ENCODE measurements around the gene CDCA4.

The CDCA4 gene

DNA sequence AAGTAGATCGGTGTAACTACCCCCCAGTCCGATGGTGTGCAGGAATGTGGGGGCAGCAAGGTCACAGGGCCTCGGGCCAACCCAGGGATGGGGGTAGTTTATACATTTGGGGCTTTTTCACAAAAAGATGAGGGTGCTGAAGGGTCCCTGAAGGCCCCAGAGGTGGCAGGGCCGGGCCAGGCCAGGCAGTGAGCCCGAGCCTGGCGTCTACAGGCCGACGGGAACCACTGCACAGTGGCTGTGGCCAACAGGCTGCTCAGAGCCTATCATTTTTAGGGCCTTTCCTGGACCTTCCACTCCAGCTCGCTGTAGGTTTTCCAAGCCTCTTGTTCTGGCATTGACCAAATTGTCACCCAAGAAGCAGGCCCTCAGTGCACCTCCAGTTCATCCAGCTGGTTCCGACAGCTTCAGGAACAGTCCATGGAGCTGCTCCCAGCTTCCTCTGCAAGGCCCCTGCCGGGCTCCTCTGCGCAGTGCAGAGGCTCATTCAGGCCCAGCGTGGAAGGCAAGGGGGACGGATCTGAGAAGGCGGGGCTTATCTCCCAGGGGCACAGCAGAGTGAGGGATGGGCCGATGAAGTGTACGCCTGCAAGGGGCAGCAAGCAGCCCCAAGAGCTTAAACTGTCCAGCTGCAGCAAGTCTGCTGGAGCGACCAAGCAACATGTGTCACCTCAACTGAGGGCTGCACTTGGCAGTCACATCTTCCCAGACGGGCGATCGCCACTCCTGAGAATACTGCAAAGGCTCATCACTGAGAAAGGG lies 13.9 kb downstream of the CDCA4 start:
- Histone ChIP-seq H3K4me3 (ENCODE audit: low read depth, low read length) (no peak overlapping the region), H3K4me2 (ENCODE audit: low read length) (no peak overlapping the region), H3K79me2 (no peaks in the 10 kb centered on the region), H3K27me3 (ENCODE audit: control insufficient read depth, insufficient read depth, low read length) (no peaks in the 10 kb centered on the region), H3K9me3 (ENCODE audit: control insufficient read depth, low read length) (no peaks in the 10 kb centered on the region), H3K4me1 (no peaks in the 10 kb centered on the region), H3K36me3 (ENCODE audit: control insufficient read depth, insufficient read depth, low read length) (no peaks in the 10 kb centered on the region), H3K9ac (no peak overlapping the region), H3K27ac (no peak overlapping the region), H2AFZ (no peak overlapping the region)
- TF ChIP-seq CTCF (IDR thresholded peaks at IDR 0.05) = no peak

- no peaks in the 10 kb centered on the region for H3K4me1 ChIP-seq
- no peaks in the 10 kb centered on the region for H3K36me3 ChIP-seq (ENCODE audit: control insufficient read depth, insufficient read depth, low read length)
- H3K9me3 ChIP-seq (ENCODE audit: control insufficient read depth, low read length) = no peaks in the 10 kb centered on the region
- no peak overlapping the region for H3K4me2 ChIP-seq (ENCODE audit: low read length)
- no peak overlapping the region for H3K9ac ChIP-seq
- H3K27ac ChIP-seq = no peak overlapping the region
- H2AFZ ChIP-seq = no peak overlapping the region
- no peak overlapping the region for H3K4me3 ChIP-seq (ENCODE audit: low read depth, low read length)
- no peaks in the 10 kb centered on the region for H3K27me3 ChIP-seq (ENCODE audit: control insufficient read depth, insufficient read depth, low read length)
- H3K79me2 ChIP-seq = no peaks in the 10 kb centered on the region
- TF ChIP-seq CTCF (IDR thresholded peaks at IDR 0.05) = no peak
Measured at GRCh38 chr14:105005929-105006830, 14.7 kb downstream of the CDCA4 start.

DNA sequence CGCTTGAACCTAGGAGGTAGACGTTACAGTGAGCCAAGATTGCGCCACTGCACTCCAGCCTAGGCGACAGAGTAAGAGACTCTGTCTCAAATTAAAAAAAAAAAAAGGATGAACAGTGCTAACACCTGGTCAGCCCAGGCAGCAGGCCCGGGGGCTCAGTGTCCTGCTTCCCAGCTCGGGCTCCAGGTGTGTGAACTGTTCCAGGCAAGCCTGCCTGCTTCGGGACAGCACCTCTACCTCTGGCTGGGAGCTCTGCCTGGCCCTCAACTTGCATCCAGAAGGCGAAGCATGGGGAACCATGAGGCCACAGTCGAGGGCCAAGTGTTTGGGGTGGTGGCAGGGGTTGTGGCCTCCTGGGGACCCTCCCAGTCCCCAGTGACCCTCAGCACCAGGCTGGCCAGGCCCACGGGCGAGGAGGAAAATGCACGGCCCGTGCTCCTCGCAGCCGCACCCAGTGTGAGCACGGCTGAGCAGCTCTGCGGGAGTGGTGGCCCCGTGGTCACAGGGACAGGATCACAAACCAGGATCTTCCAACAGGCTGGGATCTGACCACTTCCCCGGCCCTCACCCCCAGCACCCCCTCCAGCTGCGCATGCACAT lies 15.5 kb downstream of the CDCA4 start:
- no peaks in the 10 kb centered on the region for H3K79me2 ChIP-seq
- H3K27me3 ChIP-seq (ENCODE audit: control insufficient read depth, insufficient read depth, low read length) = no peaks in the 10 kb centered on the region
- TF ChIP-seq CTCF (IDR thresholded peaks at IDR 0.05) = no peak
- no peaks in the 10 kb centered on the region for H3K9me3 ChIP-seq (ENCODE audit: control insufficient read depth, low read length)
- H3K4me3 ChIP-seq (ENCODE audit: low read depth, low read length) = no peak overlapping the region
- H3K36me3 ChIP-seq (ENCODE audit: control insufficient read depth, insufficient read depth, low read length) = no peaks in the 10 kb centered on the region
- no peak overlapping the region for H3K27ac ChIP-seq
- H2AFZ ChIP-seq = no peak overlapping the region
- no peak overlapping the region for H3K4me2 ChIP-seq (ENCODE audit: low read length)
- no peak overlapping the region for H3K9ac ChIP-seq
- H3K4me1 ChIP-seq = no peaks in the 10 kb centered on the region

DNA sequence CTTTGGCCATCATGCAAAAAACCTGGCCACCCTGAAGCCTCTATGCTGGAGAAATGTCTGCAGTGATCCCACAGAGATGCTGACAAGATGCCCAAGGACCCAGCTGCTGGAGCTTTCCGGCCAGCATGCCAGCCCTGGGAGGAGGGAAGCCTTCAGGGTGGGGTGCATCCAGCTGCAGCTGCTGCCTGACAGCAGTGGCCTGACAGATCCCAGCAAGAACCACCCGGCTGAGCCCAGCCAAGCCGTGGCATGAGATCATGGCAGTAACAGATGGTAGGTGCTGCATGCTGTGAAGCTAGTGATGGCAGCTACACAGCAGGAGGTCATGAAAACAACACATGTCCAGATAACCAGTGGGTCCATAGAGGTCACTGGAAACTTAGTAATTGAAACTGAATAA lies 21.5 kb downstream of the CDCA4 start:
- Histone ChIP-seq H3K4me1 (no peaks in the 10 kb centered on the region), H3K9ac (no peak overlapping the region), H3K4me2 (ENCODE audit: low read length) (no peak overlapping the region), H2AFZ (no peak overlapping the region), H3K79me2 (no peaks in the 10 kb centered on the region), H3K27me3 (ENCODE audit: control insufficient read depth, insufficient read depth, low read length) (no peaks in the 10 kb centered on the region), H3K36me3 (ENCODE audit: control insufficient read depth, insufficient read depth, low read length) (no peaks in the 10 kb centered on the region), H3K9me3 (ENCODE audit: control insufficient read depth, low read length) (no peaks in the 10 kb centered on the region), H3K27ac (no peak overlapping the region), H3K4me3 (ENCODE audit: low read depth, low read length) (no peak overlapping the region)
- no peak for TF ChIP-seq CTCF (IDR thresholded peaks at IDR 0.05)

Measured in parathyroid adenoma (tissue), 2 donors.